ENCODE measurements around the gene MYL3.
"Not testable (repeated sequence)": the region's sequence is repeated elsewhere in the genome, so short reads cannot be mapped to it uniquely, and the experiment has no call there.

MYL3 gene

GRCh38 chr3:46863261-46863782 is at the start of gene MYL3:
TSS of gene MYL3 (minus strand) at chr3:46863444. CDS start at chr3:46863390, 54 bp downstream.
- no peak for DNase-seq

- DNase-seq: no peak
Observed at GRCh38 chr3:46912986-46913385, 49.7 kb upstream of the MYL3 start.

GRCh38 chr3:46910914-46911313 is 47.7 kb upstream of the MYL3 start:
- DNase-seq: not testable (repeated sequence)

- no peak for DNase-seq
Observed at GRCh38 chr3:46910166-46910760, 47.0 kb upstream of the MYL3 start.

- peak in 54 of 56 donors; percentile 28 to 88 (median 68) for DNase-seq
Observed at GRCh38 chr3:46909535-46910161, 46.4 kb upstream of the MYL3 start.

- no peak for DNase-seq
Observed at GRCh38 chr3:46908986-46909534, 45.8 kb upstream of the MYL3 start.

GRCh38 chr3:46908294-46908985 is 45.2 kb upstream of the MYL3 start:
- no peak for DNase-seq

GRCh38 chr3:46907960-46908293 is 44.7 kb upstream of the MYL3 start:
- no peak for DNase-seq

GRCh38 chr3:46907271-46907670 is 44.0 kb upstream of the MYL3 start:
- DNase-seq: no peak

GRCh38 chr3:46906471-46907058 is 43.3 kb upstream of the MYL3 start:
- DNase-seq: no peak

GRCh38 chr3:46905661-46906451 is 42.6 kb upstream of the MYL3 start:
- no peak for DNase-seq

- DNase-seq: no peak
Observed at GRCh38 chr3:46905213-46905560, 41.9 kb upstream of the MYL3 start.

- no peak for DNase-seq
Observed at GRCh38 chr3:46904303-46905212, 41.3 kb upstream of the MYL3 start.

- DNase-seq: no peak
Observed at GRCh38 chr3:46903341-46904302, 40.4 kb upstream of the MYL3 start.

GRCh38 chr3:46902188-46902631 is 39.0 kb upstream of the MYL3 start:
- DNase-seq: no peak

- DNase-seq: no peak
Observed at GRCh38 chr3:46901591-46902187, 38.4 kb upstream of the MYL3 start.

GRCh38 chr3:46901061-46901460 is 37.8 kb upstream of the MYL3 start:
- no peak for DNase-seq

- no peak for DNase-seq
Observed at GRCh38 chr3:46900356-46900755, 37.1 kb upstream of the MYL3 start.

GRCh38 chr3:46900007-46900292 is 36.7 kb upstream of the MYL3 start:
- DNase-seq: peak in 21 of 56 donors; percentile 9 to 67 (median 38)
